HEK293T (cell line): ENCODE measurements around the gene ARHGAP26.

ENCODE experiments used
- CTCF ChIA-PET: fragments of 350-600 bp; formaldehyde crosslinking; extraction: SDS; loops from one replicate; lab custom pipeline; 2021; ENCODE audit warnings: antibody characterized with exemption, inconsistent platforms; lab: Yijun Ruan, JAX
- POLR2A ChIA-PET: fragments of 350-600 bp; formaldehyde crosslinking; extraction: SDS; loops from one replicate; lab custom pipeline; 2020; ENCODE audit warnings: antibody characterized with exemption, inconsistent platforms; lab: Yijun Ruan, JAX
- DNase-seq: peaks from one replicate; pipeline ENCODE4 v3.0.0; 2012; ENCODE audit warnings: mixed read lengths; ENCODE audit errors: extremely low spot score
- ARNT ChIP-seq: fragments of 450-650 bp; IDR thresholded peaks from 2 replicates; pipeline ENCODE4 v1.6.1; 2017; ENCODE audit warnings: mild to moderate bottlenecking
- BHLHE40 ChIP-seq: fragments of 450-650 bp; IDR thresholded peaks from 2 replicates; pipeline ENCODE4 v1.6.1; 2016; ENCODE audit warnings: mild to moderate bottlenecking, moderate library complexity, borderline replicate concordance
- CTBP1 ChIP-seq: fragments of 450-650 bp; IDR thresholded peaks from 2 replicates; pipeline ENCODE4 v1.6.1; 2016; ENCODE audit warnings: borderline replicate concordance
- ELF4 ChIP-seq: fragments of 450-650 bp; IDR thresholded peaks from 2 replicates; pipeline ENCODE4 v1.6.1; 2017; ENCODE audit warnings: antibody characterized with exemption
- FOXA1 ChIP-seq: fragments of 450-650 bp; IDR thresholded peaks from 2 replicates; pipeline ENCODE4 v1.6.1; 2016; ENCODE audit warnings: mild to moderate bottlenecking
- FOXK2 ChIP-seq: fragments of 450-650 bp; IDR thresholded peaks from 2 replicates; pipeline ENCODE4 v1.6.1; 2016; ENCODE audit warnings: mild to moderate bottlenecking
- FOXM1 ChIP-seq: fragments of 450-650 bp; IDR thresholded peaks from 2 replicates; pipeline ENCODE4 v1.6.1; 2017; ENCODE audit warnings: mild to moderate bottlenecking, borderline replicate concordance
- HDGF ChIP-seq: fragments of 450-650 bp; IDR thresholded peaks from 2 replicates; pipeline ENCODE4 v1.6.1; 2017; ENCODE audit warnings: antibody characterized with exemption, borderline replicate concordance
- L3MBTL2 ChIP-seq: fragments of 450-650 bp; conservative IDR thresholded peaks from 2 replicates; pipeline ENCODE4 v1.6.1; 2016; ENCODE audit warnings: mild to moderate bottlenecking
- LEF1 ChIP-seq: fragments of 450-650 bp; IDR thresholded peaks from 2 replicates; pipeline ENCODE4 v1.6.1; 2017; ENCODE audit warnings: mild to moderate bottlenecking, borderline replicate concordance
- NFRKB ChIP-seq: fragments of 450-650 bp; IDR thresholded peaks from 2 replicates; pipeline ENCODE4 v1.6.1; 2016; ENCODE audit warnings: mild to moderate bottlenecking, moderate library complexity
- PKNOX1 ChIP-seq: fragments of 450-650 bp; IDR thresholded peaks from 2 replicates; pipeline ENCODE4 v1.6.1; 2016
- SP1 ChIP-seq: fragments of 450-650 bp; IDR thresholded peaks from 2 replicates; pipeline ENCODE4 v1.6.1; 2017
- SUZ12 ChIP-seq: fragments of 450-650 bp; IDR thresholded peaks from 2 replicates; pipeline ENCODE4 v1.6.1; 2016; ENCODE audit warnings: mild to moderate bottlenecking
- TARDBP ChIP-seq: fragments of 450-650 bp; IDR thresholded peaks from 2 replicates; pipeline ENCODE4 v1.6.1; 2016
- ZNF384 ChIP-seq: fragments of 450-650 bp; IDR thresholded peaks from 2 replicates; pipeline ENCODE4 v1.6.1; 2016

Gene ARHGAP26

DNA sequence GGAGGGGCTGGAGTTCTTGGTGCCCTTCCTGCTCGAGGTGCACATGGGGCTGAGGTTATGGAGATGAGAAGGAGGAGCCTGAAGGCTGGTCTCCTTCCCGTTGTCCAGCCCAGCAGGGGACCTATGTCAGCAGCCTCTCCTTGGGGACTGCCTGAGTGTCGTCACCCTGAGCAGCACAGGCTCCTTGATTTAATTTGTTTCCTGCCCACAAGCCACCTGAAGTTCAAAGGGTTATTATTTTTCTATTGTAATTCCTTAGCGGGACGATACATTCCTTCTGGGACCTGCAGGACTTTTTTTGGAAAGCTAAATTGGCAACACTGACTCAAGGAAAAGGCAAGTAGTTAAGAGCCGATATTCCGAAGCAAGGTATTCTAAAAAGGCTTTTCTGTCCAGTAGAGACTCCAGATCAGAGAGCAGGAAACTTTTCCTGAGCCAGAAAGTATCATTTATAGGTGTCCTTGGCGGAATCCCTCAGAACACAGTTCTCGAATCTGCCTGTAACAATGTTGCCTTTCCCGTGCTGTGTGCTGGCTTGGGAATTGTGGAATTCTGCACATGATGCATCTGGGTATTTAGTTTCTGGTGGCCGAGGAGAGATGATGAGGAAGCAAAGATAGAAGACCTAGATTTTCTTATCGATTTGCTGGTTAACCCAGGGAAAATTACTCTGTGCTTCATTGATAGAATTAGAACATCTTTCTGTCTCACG, 55.4 kb downstream of the ARHGAP26 start:
- no peak for TF ChIP-seq CTBP1
- TF ChIP-seq FOXM1: no peak
- no peak for TF ChIP-seq ARNT
- no peak for TF ChIP-seq HDGF
- TF ChIP-seq BHLHE40: no peak
- no peak for TF ChIP-seq FOXK2
- no peak for TF ChIP-seq SP1
- TF ChIP-seq NFRKB: no peak
- POLR2A ChIA-PET: no interaction called here
- DNase-seq: no peak
- CTCF ChIA-PET: interaction anchor here (0.7 kb wide), 1 partner anchor 307 kb away, joined by 3 read pairs; no protein-coding TSS in a partner anchor

- ChIA-PET POLR2A (no interaction called here), CTCF (no interaction called here)
- no peak for DNase-seq
- no peak for TF ChIP-seq FOXA1
- no peak for TF ChIP-seq HDGF
- TF ChIP-seq PKNOX1: no peak
- no peak for TF ChIP-seq FOXK2
- no peak for TF ChIP-seq BHLHE40
- TF ChIP-seq FOXM1: no peak
- TF ChIP-seq SP1: no peak
- no peak for TF ChIP-seq CTBP1
- no peak for TF ChIP-seq TARDBP
- no peak for TF ChIP-seq NFRKB
- TF ChIP-seq LEF1: no peak
- TF ChIP-seq L3MBTL2: no peak
- no peak for TF ChIP-seq ELF4
- TF ChIP-seq ARNT: no peak
Observed at GRCh38 chr5:142826093-142826492, 55.9 kb downstream of the ARHGAP26 start.

DNA sequence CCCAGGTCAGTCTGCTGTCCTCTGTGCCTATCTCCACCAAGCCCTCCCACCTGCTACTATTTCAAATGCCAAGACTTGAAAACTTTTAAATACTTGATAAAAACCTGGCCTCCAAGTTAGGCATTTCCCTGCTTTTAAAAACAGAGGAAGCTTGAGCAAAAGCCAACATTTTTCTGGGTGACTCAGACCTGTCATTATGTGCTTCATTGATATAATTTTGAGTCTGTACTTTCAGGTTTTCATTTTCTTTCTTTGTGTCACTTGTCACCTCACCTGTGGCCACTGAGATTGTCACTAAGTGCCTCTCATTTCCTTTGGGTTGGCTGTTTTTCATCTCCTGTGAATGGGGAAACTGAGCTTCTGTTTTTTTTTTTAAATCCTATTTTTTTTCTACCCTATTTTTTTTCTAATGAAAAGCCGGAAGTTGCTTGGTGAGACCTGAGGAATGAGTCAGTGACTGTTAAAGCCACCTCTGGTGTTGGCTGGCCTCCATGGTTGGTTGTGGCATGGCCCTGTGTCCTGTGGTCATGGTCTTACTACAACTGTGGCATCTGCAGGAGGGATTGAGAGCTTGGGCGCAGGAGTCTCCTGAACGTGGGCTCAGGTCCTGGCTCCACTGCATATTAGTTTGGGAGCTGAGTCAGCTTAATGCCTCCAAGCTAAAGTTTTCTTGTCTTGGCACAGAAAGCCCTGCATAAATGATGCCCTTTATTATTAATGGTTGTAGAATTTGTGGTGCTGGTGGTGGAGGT, 56.7 kb downstream of the ARHGAP26 start:
- TF ChIP-seq BHLHE40 (no peak), FOXA1 (no peak), L3MBTL2 (no peak), FOXK2 (no peak), TARDBP (no peak)
- CTCF ChIA-PET: interaction anchor here (0.5 to 1.4 kb wide), 4 partner anchors 12 to 832 kb away, joined by 3 to 4 read pairs (median 3); no protein-coding TSS in a partner anchor
- POLR2A ChIA-PET: no interaction called here
- DNase-seq: no peak

- ChIA-PET POLR2A (no interaction called here), CTCF (interaction anchor here (0.7 to 1.4 kb wide), 2 partner anchors 11 to 115 kb away, joined by 3 read pairs; no protein-coding TSS in a partner anchor)
- no peak for TF ChIP-seq ARNT
- no peak for TF ChIP-seq LEF1
- TF ChIP-seq FOXM1: no peak
- TF ChIP-seq FOXA1: no peak
- TF ChIP-seq PKNOX1: no peak
- TF ChIP-seq NFRKB: no peak
- TF ChIP-seq CTBP1: no peak
- DNase-seq: no peak
Observed at GRCh38 chr5:142827934-142828576, 57.9 kb downstream of the ARHGAP26 start.

DNA sequence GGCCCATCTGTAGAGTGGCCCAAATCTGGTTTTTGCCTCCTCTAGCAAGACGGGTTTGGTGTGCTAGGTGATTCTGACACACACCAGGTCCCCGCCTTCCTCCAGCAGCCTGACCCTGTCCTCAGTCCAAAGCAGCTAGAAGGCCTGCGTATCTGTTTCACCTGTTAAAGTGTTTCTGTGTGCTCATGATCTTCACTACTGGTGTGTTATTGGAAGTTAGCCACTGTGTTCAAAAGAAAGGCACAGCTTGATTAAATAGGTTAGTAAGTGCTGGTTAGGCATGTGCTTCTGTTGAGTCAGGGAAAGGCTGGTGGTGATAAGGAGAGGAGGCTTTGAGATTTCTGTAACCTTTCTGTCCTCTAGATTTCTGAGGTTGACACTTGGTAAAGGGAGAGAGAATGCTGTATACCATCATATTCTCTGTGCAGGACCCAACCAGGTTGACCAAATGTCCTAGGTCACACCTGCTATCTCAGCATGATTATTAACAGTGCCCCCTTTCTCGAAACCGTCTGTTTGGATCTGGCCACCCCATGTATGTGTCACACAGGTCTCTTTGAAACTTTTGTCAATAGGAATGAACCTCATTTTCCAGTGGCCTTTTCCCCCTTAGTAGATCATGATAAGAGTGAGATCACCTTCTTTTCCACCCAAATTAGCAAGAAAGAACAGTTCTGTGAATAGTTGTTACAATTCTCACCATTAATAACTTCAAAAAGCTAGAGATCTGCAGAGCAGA, 58.8 kb downstream of the ARHGAP26 start:
- POLR2A ChIA-PET: interaction anchor here (1.0 kb wide), 1 partner anchor 16 kb away, joined by 3 read pairs; no protein-coding TSS in a partner anchor
- TF ChIP-seq SUZ12 (no peak), NFRKB (no peak), ZNF384 (no peak), FOXA1 (no peak), BHLHE40 (no peak), L3MBTL2 (no peak), ELF4 (no peak), ARNT (no peak), FOXM1 (no peak)
- no peak for DNase-seq
- CTCF ChIA-PET: interaction anchor here (0.6 kb wide), 1 partner anchor 10 kb away, joined by 3 read pairs; no protein-coding TSS in a partner anchor

DNA sequence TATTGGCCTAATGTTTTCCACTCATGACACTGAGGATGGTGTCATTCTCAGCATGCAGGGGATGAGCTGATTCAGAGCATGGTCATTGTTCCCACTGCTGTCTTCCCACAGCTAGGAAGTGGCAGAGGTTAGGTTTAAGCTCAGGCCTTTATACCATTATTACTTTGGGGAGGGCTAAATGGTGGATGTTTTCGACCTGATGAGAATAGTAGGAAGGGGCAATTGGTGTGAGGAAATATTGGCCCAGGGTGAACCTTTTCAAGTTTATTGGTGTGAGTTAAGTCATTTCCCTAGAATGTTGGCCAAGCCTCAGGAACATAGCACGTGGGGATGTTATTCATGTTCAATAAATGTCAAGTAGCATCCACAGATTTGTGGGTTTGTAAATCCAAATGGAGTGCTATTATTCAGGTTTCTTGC, 59.6 kb downstream of the ARHGAP26 start:
- TF ChIP-seq HDGF: no peak
- TF ChIP-seq PKNOX1: no peak
- TF ChIP-seq ELF4: no peak
- no peak for TF ChIP-seq NFRKB
- no peak for TF ChIP-seq LEF1
- TF ChIP-seq BHLHE40: no peak
- no peak for TF ChIP-seq L3MBTL2
- no peak for TF ChIP-seq TARDBP
- TF ChIP-seq SP1: no peak
- ChIA-PET POLR2A (interaction anchor here (1.0 kb wide), 1 partner anchor 15 kb away, joined by 3 read pairs; no protein-coding TSS in a partner anchor), CTCF (interaction anchor here (0.6 to 0.8 kb wide), 3 partner anchors 8 to 17 kb away, joined by 3 to 4 read pairs (median 3); no protein-coding TSS in a partner anchor)
- DNase-seq: no peak
